CD4-positive, alpha-beta T cell treated with Interleukin-15 for 1 hour (primary cell): ENCODE results near the gene UCKL1.
"Not testable (repeated sequence)": the region's sequence is repeated elsewhere in the genome, so short reads cannot be mapped to it uniquely, and the experiment has no call there.

Source experiments
- DNase-seq: peaks from one replicate; pipeline ENCODE4 v3.0.0-alpha.2; 2020

The UCKL1 gene

DNA sequence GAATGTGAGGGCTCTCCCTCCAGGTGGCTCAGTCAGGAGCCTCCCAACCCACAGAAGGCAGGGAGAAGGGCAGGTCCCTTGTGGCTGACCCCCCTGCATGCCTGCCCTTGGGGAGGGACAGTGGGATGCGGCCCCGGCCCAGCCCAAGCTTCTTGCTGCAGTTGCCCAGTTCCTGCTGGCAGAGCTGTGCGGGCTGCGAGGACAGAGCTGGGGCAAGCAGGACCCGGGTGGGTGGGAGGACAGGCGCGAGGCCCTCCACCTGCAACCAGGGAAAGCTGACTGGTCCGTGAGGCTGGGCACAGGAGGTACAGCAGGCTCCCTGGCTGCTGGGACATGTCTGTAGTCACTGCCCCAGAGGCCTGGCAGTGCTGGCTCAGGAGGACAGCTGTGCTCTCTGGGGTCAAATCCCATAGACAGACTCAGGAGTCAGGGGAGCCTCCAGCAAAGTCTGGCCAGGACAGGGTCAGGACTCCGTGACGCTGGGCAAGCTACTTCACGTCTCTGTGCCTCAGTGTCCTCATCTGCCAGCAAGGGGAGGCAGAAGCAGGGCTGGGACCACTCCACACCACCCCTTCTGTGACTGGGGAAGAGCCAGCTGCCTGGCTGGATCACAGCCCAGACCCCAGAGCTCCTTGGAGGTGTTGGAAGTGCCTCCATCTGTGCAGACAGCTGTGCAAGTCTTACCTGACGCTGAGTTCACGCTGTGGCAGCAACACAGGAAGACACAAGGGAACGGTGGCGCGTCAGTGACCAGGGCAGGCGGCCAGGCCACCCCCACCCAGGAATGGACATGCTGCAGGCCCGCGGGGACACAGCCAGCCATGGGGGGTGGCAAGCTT is 13.0 kb downstream of the UCKL1 start:
- DNase-seq, result no peak

DNA sequence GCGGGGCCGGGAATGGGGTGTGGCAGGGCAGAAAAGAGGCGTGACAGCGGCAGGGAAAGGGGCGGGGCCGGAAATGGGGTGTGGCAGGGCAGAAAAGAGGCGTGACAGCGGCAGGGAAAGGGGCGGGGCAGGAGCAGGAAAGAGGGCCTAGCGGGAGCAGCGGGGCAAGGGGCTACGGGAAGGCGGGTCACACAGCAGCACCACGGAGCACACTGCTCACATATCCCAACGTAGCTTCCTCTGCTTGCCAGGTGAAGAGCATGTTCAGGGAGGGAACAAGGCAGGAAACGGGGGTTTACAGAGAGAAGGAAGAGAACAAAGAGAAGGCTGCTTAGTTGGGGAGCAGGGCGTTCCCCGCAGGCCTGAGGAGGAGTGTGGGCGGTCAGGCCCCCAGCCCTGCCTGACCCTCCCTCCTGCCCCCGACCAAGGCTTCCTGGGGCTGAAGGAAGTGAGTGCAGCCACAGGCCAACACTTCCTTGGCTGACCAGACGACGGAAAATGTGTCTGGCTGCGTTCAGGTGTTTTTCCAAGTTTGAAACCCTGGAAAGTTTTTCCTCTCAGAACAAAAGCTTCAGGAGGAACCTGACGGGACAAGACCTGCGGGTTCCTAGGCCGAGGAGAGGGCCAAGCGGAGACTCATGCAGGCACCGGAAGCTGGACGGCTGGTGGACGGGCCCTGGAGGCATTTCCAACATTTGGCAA is 13.8 kb downstream of the UCKL1 start:
- no peak for DNase-seq

DNA sequence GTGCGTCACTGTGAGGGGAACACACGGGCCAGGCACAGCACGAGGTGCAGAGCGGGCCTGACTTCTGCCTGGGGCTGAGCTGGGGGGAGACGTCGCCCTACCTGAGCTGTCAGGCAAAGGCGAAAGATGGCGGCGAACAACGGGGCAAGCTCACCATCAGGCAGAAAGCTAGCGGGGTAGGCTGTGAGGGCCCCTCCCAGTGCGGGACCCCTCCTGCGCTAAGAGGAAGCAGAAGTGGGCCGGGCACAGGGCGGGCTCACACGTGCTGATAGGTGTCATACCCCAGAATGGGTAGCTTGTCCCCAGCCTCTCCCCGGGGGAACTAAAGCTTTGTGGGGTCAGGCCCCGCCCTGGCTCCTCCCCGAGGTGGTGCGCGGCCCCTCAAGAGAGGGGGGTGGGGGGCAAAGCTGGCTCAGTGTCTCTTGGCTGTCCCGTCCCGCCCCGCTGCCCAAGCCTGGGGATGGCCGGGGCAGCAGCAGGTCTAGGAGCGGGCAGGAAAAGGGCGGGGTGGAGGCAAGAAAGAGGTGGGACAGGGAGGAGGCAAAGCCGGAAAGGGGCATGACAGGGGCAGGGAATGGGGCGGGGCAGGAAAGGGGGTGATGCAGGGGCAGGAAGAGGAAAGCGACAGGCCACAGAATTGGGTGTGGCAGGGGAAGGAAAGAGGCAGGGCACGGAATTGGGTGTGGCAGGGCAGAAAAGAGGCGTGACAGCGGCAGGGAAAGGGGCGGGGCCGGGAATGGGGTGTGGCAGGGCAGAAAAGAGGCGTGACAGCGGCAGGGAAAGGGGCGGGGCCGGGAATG is 14.7 kb downstream of the UCKL1 start:
- peak; percentile 87 for DNase-seq

DNA sequence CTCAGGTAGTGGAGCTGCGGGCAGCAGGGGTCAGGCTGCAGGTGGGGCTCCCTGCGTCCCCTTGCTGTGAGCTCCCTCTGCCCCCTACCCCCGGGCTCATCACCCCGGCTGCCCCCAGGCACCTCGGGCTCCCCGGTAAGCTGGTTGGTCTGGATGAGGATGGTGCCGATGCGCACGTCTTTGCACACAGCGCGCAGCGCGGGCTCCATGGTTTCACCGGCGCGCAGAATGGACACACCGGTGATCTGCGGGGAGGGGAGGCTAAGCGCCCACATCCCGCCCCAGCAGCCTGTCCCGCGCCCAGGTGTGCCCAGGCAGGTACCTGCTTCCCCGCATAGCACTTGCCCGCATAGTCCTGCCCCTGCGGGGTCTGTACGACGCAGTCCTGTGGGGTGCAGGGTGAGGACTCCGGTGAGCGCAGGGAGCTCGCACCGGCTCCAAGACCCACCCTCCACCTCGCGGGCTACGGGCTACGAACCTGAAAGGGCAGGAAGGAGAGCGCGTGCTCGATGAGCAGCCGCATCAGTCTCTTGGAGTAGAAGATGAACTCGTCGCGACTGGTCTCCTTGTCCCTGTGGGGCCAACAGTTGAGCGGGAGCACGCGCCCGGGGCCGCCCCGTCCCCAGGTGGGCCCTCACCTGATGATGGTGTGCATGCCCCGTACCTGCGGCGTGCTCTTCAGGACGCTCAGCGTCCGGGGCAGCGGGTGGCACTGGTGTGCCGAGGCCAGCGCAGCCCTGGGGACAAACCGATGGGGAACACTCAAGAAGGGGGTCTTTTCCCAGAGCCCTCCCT is 15.5 kb downstream of the UCKL1 start:
- no peak for DNase-seq

DNA sequence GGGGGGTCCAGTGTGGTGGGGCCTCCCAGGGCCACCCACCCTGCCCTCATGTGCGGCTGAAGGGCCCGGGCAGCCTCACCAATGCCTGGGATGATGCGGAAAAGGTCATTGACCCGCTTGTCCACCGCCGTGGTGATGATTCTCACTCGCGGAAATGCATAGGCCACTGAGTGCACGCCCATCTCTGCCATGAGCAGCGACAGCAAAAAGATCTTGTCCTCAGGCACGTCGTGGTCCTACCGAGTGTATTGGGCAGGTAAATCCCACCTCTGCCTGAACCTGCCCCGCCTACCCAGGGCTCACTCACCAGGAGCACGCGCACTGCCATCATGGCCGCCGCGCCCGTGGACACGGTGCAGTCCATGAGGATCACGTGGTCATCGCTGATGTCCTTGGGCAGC is 16.1 kb downstream of the UCKL1 start:
- no peak for DNase-seq

DNA sequence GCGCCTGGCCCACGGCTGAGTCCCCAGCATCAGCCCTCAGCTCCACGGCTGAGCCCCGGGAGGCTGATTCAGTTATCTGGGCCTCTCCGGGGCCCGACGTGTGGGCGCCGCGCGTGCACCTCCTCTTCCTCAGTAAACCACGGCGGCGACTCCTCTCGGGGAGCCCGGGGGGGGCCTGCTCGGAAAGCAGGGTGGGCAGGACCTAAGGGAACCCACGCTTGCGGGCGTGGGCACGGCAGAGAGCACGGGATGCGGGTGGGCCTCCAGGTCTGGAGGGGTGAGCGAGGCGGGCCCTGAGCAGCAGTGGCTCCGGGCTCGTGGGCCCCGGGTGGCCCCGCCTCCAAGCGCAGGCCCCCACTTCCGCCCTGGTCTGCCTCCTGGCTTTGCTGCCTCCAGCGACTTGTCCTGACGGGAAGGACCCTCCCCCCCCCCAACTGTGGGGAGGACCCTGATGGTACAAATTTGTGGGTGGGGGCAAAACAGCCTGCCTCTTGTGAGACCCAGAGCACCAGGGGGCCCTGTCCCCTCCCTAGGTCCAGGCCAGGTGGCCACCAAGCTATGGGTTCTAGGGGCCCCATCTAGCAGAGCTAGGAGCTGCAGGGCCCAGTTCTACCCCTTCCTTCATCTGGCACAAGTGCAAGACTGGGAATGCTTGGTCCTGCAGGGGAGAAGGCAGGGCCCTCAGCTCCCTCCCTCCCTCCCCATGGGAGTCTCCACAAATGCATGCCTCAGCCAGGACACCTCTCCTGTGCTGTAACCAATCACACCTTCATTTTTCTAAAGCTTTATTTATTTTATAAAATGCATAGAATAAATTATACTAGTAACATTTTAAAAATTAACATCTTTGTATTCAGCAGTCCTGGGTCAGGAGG is 16.9 kb downstream of the UCKL1 start:
- no peak for DNase-seq

DNA sequence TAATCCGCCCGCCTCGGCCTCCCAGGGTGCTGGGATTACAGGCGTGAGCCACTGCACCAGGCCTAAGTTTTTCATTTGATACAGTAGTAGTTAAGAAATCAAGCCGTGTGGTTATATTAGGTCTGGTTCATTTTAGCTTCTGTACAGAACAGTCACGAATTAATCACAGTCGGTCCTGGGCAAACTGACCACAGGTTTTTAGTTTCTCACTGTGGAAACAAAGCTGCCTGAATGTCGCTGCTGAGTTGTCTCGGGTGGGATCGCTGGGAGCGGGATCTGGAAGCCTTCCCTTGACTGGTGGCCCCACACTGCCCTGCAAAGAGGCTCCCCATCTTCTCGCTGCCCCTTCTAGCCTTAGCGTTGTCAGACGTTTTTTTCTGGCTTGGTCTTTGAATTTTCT is 18.6 kb downstream of the UCKL1 start:
- DNase-seq, result no peak

DNA sequence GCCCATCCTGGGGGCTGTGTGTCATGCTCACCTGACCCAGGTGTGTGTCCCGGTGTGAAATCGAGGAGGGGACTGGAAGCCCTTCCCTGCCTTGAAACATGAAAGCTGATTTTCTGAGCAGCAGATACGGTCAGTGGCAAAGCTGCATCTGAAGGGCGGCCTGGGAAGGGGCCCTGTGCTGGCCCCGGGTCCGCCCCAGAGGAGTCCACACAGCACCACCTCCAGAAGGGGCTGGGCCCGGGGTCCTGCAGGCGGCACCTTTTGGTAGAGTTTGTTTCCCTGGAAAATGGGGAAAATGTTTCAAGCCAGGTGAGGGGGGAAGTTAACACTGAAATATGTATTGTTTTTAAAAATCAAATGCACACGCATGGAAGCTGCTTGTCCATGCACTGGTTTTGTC is 20.8 kb downstream of the UCKL1 start:
- no peak for DNase-seq

DNA sequence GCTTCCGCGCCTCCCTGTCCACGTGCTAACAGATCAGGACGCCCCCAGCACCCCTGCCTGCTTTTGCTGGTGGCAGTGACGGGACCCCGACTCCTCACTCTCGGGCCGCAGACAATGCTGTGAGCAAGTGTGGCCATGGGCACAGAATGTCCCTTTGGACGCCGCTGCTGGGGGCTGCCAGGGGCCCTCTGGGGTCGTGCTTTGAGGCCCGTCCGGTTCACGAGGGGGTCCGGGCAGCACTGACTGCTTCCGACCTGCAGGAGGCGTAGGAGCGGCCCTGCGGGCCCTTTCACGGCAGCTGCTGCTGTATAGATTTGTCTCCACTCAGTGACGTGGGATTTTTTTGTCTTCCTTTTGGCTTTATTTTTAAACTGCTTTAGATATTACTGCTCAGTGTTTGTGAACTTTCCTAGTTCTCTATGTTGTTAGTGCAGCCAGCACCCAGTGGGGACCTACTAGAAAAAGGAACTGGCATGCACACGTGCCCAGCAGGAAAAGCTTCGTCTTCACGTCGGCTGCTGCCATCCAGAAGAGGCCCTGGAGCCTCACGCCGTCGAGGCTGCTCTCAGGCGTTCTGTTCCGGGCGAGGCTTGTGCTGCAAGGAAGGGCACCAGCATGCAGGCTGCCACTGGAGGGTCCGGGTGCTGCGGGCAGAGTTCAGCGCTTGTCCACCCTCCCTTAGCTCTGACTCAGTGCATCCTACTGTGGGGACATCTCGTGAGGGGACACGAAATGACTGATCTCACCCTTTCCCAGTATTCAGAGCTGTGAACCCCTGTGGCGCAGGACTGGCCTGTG is 21.7 kb downstream of the UCKL1 start:
- DNase-seq, result no peak

DNA sequence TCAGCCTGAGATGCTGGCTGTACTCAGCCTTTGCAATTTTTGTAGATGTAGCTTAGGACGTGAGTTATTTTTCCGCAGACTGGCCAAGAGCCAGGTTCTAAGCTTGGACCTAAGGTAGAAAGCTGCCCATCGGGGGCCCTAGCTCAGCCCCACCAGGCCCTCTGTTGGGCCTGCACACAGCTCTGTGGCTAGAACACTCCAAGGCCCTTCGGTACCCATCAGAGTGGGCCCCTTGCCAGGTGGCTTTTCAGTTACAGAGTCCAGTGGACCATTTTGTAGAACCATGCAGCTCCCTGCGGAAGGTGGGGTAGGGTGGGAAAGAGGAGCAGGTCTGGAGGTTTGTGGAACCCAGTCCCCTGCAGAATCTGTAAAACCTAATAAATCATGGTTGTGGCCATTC is 22.6 kb downstream of the UCKL1 start:
- DNase-seq, result no peak

DNA sequence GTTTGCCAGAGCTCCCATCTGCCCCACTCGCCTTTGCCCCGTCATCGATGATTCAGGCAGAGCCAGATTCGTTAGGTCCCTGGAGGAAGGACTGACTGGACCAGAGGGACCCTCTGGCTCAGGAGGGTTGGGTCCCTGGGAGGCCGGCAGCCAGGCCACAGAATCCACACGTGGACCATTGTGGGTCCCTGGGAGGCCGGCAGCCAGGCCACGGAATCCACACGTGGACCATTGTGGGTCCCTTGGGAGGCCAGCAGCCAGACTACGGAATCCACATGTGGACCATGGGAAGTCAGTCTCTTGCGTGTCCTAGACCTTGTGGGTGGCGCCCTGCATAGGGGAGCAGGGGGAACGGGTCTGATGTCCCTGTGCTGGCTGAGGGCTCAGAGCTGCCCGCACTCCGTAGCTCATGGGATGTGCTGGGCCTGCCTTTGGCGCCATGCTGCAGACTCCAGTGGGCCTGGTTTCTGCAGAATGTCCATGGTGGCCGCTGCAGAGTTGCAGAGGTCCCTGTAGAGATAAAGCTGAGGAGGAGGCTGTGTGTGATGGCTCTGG is 23.5 kb downstream of the UCKL1 start:
- DNase-seq, result no peak

DNA sequence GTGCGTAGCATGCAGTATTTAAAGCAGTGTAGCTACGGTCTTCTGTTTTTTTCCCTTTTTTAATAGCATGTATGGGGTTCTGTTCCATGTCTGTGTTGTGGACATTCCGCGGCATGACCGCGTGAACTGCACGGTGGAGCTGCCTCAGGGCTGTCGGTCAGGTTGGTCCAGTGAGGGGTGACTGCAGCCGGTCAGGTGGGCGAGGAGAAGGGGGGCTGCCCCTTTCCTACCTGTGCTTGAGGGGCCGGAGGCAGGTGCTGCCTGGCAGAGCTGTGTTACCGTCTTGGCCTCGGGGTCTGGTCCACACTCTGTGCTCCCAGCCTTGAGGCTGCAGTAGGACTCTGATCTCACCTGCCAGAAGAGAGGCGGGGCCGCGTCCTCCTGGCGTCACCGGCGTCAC is 24.5 kb downstream of the UCKL1 start:
- no peak for DNase-seq

DNA sequence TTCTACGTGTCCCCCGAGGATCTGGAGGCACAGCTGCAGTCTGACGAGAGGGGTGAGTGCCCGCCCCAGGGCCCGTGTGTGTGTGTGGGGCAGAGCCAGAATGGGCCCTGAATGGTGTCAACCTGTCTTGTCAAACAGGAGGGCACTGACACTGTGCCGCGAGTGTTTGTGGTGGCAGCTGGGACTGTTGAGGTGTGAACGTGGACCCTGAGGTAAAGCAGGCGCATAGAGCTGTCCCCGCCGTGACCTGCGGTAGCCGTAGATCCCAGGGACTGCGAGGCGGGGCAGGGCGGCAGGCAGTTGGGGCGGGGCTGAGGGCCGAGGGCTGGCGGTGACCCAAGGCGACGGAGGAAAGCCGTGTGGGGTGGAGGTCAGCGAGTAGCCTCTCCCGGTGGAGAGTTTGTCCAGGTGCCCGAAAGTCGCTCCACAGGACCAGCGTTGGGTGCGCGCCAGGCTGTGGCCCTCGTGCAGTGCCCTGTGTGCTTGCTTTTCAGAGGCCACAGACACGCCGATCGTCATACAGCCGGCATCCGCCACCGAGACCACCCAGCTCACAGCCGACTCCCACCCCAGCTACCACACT is 25.2 kb downstream of the UCKL1 start:
- DNase-seq, result no peak

DNA sequence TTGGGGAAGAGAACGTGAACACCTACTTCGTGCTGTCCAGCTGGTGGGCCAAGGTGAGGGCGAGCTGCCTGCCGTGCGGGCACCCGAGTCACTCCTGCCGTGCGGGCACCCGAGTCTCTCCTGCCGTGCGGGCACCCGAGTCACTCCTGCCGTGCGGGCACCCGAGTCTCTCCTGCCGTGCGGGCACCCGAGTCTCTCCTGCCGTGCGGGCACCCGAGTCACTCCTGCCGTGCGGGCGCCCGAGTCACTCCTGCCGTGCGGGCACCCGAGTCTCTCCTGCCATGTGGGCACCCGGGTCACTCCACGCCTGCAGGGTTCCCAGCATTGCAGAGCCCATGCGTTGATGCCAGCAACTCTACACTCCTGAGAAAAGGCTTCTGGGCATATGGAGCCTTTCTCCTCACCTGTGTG is 26.7 kb downstream of the UCKL1 start:
- not testable (repeated sequence) for DNase-seq

DNA sequence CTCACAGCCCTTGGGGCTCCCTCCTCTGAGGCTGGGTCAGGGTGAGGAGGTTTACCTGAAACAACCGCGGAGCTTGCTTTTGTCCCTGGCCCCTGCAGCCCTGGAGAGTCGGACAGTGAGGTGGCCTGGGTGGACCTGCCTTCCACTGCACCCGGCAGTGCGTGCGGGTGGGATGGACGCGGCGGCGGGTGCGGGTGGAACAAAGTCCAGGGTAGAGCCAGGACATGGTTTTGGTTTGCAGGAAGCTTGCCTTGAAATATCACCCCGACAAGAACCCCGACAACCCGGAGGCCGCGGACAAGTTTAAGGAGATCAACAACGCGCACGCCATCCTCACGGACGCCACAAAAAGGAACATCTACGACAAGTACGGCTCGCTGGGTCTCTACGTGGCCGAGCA is 27.1 kb downstream of the UCKL1 start:
- DNase-seq, result no peak

DNA sequence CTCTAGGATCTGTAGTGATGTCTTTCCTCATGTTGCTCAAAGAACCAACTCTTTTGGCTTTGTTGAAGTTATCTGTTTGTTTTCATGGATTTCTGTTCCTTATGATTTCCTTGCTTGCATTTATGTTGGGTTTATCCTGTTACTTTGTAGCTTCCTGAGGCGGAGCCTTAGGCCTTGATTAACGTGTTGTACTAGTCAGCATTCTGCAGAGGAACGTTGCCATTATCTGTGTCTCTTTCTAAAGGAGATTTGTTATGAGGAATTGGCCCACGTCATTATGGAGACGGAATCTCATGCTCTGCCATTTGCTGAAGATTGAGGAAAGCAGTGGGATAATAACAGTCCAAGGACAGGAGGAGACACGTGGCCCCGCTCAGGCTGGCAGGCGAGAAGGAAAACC is 29.9 kb downstream of the UCKL1 start:
- no peak for DNase-seq

DNA sequence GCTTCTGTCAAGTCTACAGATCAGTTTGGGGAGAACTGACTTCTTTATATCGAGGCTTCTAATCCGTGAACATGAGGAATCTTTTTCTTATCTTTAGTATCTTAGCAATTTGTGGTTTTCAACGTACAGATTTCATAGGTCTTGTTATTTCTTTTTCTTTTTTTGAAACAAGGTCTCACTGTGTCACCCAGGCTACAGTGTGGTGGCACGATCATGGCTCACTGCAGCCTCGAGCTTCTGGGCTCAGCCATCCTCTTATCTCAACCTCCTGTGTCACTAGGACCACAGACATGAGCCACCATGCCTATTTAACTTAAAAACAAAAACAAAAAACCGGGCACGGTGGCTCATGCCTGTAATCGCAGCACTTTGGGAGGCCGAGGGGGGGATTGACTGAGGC is 32.0 kb downstream of the UCKL1 start:
- DNase-seq, result no peak

DNA sequence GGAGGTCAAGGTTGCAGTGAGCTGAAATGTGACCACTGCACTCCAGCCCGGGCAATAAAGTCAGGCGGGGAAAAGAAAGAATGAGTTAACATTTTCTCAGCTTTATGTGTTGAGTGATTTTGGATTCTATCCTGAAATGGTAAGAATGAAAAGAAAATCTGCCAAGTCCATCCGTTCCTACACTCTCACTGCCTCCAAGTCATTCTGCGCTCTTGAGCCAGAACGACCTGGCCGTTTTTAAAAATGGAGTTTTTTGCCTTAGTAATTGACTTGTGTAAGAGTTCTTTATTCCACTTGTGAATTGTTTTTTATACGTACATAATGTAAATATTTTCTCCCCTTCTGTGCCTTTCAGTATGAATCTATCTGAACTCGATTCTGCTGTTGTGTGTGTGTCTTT is 32.6 kb downstream of the UCKL1 start:
- DNase-seq, result no peak

DNA sequence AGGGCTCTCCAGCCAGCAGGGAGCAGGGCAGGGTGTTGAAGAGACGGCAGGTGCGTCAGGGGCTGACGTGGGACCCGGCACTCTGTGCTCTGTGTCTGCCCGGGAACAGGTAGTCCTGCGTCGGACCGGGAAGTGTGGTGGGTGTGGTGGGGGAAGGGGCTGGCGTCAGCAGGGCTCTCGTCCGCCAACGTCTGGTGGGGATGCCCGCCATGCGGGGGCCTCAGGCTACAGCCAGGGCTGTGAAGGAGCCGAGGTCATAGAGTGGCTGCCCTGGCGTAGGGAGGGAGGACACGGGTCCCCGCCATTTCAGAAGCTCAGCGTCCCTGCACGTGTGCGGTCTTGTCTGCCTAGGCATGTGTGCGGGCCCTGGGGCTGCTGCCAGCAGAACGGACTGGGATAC is 36.0 kb downstream of the UCKL1 start:
- no peak for DNase-seq

DNA sequence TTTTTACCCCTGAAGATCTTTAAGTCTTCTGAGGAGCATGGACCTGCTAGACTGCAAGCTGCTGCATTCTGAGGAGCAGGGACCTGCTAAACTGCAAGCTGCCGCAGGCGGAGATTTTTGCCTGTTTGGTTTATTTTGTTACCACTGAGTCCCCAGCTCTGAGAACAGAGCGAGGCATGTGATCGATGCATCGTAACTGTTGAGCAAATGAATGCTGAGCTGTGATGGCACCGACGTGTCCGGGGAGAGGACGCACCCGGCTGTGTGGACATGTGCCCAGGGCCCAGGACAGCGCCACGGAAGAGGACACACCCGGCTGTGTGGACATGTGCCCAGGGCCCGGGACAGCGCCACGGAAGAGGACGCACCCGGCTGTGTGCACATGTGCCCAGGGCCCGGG is 37.1 kb downstream of the UCKL1 start:
- DNase-seq, result no peak
